Esophagus squamous epithelium (tissue), 4 donors: Measurements from ENCODE around the gene P3H2.
"Not testable (repeated sequence)": the region's sequence is repeated elsewhere in the genome, so short reads cannot be mapped to it uniquely, and the experiment has no call there.

Experiments used
- POLR2A ChIP-seq, 4 donors: fragments of 450-650 bp; IDR thresholded peaks; one replicate each; pipeline ENCODE4 v1.6.1; 2017; ENCODE audit warnings: antibody characterized with exemption in 4 of 4, mild to moderate bottlenecking in 4 of 4, moderate library complexity in 3 of 4
- TF ChIP-seq, protein P1 (sequence below), 6 experiments: fragments of 450-650 bp in 4 of 6; fragments of 200-600 bp in 2 of 6; sonication (generic) in 2 of 6; IDR thresholded peaks; one replicate each; pipeline ENCODE4 v1.5.1; 2016 to 2019; ENCODE audit warnings: antibody characterized with exemption in 6 of 6, mild to moderate bottlenecking in 4 of 6, moderate library complexity in 4 of 6

DNA sequence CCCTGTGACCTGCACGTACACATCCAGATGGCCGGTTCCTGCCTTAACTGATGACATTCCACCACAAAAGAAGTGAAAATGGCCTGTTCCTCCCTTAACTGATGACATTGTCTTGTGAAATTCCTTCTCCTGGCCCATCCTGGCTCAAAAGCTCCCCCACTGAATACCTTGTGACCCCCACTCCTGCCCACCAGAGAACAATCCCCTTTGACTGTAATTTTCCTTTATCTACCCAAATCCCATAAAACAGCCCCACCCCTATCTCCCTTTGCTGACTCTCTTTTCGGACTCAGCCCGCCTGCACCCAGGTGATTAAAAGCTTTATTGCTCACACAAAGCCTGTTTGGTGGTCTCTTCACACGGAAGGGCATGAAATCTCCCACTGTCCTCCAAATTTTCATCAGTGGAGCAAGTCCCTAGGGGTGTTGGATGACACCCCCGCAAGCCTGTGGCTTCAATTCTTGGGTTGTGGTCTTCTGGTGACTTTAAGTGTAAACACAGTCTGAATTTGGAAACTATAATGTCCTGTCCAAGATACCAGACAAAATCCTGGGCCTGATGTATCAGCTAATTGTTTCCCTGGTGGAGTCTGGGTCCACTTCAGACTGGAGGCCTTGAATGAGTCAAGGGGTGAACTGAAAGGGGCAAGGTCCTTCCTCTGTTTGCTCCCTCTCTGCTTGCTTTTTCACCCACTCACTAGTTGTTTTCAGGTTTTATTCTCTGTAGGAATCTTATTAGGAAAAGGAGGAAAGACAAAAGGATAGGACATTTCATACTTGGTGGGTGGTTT lies 29.3 kb upstream of the P3H2 start:
- TF ChIP-seq, protein P1, sequence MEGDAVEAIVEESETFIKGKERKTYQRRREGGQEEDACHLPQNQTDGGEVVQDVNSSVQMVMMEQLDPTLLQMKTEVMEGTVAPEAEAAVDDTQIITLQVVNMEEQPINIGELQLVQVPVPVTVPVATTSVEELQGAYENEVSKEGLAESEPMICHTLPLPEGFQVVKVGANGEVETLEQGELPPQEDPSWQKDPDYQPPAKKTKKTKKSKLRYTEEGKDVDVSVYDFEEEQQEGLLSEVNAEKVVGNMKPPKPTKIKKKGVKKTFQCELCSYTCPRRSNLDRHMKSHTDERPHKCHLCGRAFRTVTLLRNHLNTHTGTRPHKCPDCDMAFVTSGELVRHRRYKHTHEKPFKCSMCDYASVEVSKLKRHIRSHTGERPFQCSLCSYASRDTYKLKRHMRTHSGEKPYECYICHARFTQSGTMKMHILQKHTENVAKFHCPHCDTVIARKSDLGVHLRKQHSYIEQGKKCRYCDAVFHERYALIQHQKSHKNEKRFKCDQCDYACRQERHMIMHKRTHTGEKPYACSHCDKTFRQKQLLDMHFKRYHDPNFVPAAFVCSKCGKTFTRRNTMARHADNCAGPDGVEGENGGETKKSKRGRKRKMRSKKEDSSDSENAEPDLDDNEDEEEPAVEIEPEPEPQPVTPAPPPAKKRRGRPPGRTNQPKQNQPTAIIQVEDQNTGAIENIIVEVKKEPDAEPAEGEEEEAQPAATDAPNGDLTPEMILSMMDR (IDR thresholded peaks at IDR 0.05): not testable (repeated sequence)
- not testable (repeated sequence) for TF ChIP-seq POLR2A (IDR thresholded peaks at IDR 0.05)
